ENCODE measurements around the gene MBOAT2.

The MBOAT2 gene

DNA sequence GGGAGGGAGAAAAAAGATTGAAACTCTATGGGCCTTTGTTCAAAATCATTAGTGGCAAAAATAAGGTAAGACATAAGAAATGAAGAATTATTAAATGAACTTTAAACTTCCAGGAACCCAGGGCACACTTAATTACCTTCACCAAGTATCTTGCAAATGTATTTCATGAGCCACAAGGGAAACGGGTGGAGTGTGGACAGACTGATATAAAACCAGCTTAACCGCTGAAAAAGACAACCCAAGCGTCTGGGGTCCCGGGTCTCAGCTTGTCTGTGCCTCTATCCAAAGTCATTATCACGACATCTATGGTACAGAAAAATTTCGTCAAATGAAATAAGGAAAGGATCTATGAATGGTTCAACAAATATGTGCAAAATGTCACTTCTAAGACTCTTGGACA is 13.9 kb upstream of the MBOAT2 start:
- DNase-seq (ENCODE audit: low read depth): no peak

- DNase-seq (ENCODE audit: low read depth): no peak
Measured at GRCh38 chr2:9015998-9016397, 12.5 kb upstream of the MBOAT2 start.

DNA sequence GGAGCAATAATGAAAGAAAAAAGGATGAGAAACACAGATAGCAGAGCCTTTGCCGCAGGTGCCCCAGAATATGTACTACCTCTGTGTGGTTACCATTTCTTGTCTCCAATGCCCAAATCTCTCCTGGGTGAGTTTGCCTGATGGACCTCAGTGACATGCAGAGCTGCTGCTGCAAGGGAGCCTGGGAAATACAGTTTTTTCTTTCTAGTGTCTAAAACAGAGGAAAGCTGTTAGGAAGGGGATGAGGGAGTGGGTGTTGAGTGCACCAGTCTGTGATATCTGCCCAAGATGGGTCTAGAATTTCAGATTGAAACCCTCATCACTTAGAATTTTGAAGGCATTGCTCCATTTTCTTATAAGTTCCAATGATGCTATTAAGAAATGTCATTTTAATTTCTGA is 9.9 kb upstream of the MBOAT2 start:
- DNase-seq (ENCODE audit: low read depth): no peak

DNA sequence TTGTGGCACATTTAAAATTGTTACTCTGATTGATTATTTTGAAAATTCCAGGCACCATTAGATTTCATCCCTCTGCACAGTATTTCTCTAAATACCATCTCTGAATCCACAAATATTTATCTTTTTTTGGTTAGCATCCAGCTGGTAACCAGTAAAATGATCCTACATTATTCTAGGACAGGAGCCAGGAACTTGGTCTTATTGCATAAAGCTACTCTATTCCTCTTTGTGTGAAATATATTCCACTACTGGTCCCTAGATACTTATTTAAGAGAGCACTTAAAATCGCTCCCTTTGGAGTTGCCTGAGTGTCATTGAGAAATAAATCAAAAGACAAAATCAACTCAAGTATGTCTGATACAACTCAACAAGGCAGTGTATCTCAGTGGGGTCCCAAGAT is 7.4 kb upstream of the MBOAT2 start:
- DNase-seq (ENCODE audit: low read depth): no peak

DNA sequence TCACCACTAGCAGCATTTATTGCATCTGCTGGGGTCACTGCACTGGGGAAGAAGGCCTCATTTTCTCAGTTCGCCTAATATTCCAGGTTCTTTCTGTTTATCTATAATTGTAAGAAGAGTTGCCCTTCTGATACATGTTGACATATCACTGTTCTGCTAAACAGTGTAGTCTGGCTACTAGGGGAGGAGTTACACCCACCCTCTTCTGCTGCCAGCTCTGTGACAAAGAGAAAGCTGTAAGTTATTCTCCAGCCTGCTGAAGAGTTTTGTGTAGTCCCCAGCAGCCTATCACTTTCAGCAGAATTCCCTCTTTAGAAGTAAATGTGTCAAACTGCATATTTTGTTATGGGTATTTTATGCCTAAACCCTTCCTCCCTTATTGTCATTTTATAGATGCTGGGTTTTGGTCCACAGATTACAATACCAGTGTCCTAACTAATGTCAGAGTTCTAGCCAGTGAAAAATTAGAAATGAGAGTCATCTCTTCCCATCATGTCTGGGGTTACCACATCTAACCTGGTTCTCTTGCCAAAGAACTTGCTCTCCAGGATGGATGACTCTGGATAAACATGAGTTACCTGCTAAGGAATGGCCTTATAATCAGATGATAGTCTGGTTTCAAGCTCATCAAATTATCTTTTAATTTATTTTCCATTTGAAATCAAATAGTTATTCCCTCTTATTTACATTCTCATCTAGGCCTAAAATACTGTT is 5.6 kb upstream of the MBOAT2 start:
- no peak for DNase-seq (ENCODE audit: low read depth)

GRCh38 chr2:9006368-9006767 is 2.9 kb upstream of the MBOAT2 start:
- DNase-seq (ENCODE audit: low read depth): no peak

DNA sequence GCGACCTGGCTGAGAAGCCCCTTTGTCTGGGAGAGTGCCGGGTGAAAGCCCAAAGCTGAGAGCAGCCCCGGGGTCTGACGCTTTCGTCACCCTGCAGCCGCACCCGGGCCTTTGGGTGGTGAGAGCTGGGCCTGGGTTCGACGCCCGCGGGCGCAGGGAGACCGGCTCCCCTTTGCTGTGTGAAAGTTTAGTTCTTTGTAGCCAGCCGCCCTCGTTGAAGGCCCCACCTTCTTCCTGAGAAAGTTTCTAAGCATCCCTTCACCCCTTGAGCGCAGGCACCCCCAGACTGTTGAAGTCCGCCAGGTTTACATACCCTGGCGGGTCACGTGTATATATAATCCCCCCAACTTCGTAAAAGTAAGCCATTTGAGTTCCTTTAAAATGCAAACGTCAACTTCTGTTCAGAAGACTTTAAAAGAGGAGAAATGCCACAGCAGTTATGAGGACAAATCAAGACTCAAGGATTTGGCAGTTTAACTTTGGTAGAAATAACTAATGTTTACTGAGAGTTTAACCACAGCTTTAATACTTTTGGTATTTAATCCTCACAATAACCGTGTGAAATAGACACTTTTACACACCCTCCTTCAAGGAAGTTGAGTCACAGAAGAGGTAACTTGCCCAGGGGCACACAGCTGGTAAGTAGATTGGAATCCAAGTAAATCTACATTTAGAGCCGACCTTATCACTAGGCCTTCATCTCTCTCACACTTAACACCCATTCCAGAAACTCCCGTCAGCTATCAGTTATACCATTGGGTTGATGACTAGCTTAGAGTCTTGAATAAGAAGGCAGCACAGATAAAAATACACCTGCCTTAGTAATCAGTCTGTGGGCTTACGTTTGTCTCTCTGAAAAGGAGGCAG is 1.1 kb upstream of the MBOAT2 start:
- DNase-seq (ENCODE audit: low read depth): no peak

DNA sequence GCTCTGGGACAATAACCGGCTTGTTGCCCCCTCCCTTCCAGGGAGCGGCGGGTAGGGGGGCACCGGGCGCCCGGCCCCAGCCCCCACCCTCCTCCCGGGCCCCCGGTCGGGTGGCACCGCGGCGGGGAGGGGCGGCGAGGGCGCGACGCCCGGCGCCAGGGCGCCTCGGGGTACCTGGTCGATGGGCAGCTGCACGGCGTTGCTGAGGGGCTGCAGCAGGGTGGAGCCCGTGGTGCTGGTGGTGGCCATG is 193 bp downstream of the MBOAT2 start:
- DNase-seq (ENCODE audit: low read depth): no peak

- no peak for DNase-seq (ENCODE audit: low read depth)
Measured at GRCh38 chr2:9002637-9003365, 683 bp downstream of the MBOAT2 start.

DNA sequence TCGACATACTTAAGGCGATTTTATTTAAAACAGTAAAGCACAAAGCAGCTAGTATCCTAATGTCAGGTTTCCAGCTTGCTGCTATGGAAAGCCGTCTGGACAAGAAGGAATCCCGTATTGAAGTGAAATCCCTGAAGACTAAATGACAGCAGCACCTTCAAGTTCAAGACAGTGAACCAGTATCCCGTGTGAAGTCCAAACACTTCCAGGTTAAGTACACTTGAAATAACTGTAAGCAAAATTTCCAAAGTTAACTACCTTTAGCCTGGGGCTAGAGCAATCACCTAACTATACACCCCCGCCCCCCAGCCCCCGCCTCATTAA is 1.2 kb downstream of the MBOAT2 start:
- DNase-seq (ENCODE audit: low read depth): no peak

GRCh38 chr2:9001778-9002177 is 1.7 kb downstream of the MBOAT2 start:
- no peak for DNase-seq (ENCODE audit: low read depth)

DNA sequence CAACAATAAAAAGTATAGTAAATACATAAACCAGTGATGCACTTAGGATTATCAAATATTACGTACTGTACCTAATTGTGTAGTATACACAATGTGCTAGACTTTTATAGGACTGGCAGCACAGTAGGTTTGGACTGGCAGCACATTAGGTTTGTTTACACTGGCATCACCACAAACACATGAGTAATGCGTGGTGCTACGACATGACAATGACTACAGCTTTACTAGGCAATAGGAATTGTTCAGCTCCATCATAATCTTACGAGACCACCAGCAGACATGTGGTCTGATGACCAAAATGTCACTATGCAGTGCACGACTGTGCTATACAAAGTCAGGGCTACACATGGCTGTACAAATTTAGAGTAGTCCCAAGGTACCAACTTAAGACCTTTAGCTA is 2.3 kb downstream of the MBOAT2 start:
- DNase-seq (ENCODE audit: low read depth): no peak

- no peak for DNase-seq (ENCODE audit: low read depth)
Measured at GRCh38 chr2:9000442-9000841, 3.0 kb downstream of the MBOAT2 start.

DNA sequence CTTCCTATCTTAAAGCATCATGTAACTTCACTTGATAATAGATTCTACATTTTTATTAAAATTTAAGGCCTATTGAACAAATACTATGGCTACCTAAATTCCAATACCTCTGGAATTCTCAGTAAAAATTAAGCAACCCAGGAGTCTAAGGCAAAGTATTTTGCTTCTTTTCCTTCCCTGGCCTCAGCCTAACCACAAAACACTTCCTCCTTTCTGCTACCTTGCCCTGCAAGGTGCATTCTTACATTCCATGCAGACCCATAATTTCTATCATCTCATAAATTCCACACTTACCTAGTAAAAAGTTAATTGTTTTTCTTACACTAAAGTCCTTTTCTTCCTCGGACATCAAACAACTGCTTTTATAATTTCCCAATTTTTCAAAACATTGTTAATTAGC is 3.7 kb downstream of the MBOAT2 start:
- no peak for DNase-seq (ENCODE audit: low read depth)

- no peak for DNase-seq (ENCODE audit: low read depth)
Measured at GRCh38 chr2:8999102-8999446, 4.4 kb downstream of the MBOAT2 start.

- DNase-seq (ENCODE audit: low read depth): no peak
Measured at GRCh38 chr2:8998418-8999101, 4.9 kb downstream of the MBOAT2 start.

DNA sequence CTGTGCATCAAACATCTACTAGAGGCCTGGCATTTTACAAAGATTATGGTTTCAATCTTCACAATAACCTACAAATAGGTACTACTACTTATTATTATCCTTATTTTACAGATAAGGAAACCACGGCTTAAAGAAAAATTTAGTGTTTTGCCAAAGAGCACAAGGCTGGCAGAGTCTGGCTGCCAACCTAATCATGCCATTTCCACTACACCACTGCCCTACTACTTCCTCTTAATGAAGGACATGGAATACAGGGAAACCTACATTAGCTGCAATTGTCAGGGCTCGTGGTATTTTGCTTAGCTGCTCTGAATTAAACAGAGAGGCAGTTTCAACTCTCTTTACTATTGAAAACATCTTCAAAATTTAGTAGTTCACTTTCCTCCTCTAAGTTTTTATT is 5.9 kb downstream of the MBOAT2 start:
- DNase-seq (ENCODE audit: low read depth): no peak

DNA sequence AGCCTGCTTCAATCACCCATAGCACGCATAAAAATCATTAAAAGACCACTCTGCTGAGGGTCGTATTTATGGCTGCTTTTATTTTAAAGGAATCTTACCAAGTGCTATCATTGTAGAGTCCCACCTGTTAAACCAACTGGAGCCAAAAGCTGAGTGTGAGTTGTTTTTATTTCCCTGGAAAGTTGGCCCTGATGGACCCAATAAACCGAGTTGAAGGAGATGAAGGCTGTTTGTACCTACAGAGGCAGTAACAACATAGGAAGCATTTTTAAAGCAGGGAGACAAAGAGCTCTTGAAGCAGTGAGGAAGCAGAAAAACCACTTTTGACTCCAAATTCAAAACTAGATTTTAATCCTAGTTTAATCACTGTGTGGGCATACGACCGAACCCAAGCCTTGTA is 6.4 kb downstream of the MBOAT2 start:
- no peak for DNase-seq (ENCODE audit: low read depth)

DNA sequence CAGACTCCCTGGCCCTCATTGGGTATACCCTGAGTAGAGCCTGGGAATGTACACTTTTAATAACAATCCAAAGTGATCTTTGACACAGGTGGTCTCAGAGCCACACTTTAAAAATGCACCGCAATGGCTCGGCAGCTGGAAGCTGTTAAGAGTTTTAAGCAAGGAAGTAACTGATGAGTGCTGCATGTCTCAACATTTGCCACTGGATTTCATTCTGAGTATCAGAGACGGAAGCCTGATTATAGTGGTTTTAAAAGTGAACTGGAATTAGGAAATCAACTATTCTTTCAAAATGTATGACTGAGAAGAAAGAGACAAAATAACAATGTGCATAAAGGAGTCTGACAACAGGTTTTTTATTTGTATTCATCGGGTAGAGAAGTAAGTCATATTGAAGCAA is 7.5 kb downstream of the MBOAT2 start:
- no peak for DNase-seq (ENCODE audit: low read depth)

DNA sequence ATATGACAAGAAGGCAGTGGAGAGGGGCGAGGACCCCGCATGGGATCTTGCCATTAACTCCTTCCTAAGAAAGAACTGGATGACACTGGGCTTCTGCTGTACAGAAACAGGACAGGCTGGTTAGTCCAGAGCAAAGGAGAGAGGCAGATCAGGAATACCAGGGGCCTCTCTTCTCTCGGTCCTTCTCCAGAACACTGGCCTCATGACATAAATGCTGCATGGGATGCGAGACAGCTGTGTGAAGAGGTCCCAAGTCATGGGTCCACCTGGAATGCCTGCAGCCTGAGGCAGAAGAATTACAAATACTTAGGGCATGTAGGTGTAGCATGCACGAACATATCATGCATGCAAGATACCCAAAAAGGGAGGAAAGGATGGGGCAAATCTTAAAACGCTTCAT is 9.1 kb downstream of the MBOAT2 start:
- no peak for DNase-seq (ENCODE audit: low read depth)

- no peak for DNase-seq (ENCODE audit: low read depth)
Measured at GRCh38 chr2:8993902-8994278, 9.6 kb downstream of the MBOAT2 start.

- no peak for DNase-seq (ENCODE audit: low read depth)
Measured at GRCh38 chr2:8993196-8993901, 10.1 kb downstream of the MBOAT2 start.
